HCT116 (cell line): ENCODE measurements around the gene MRPS7.

Experiments
- ATF3 ChIP-seq: IDR thresholded peaks from 2 replicates; pipeline ENCODE4 v1.6.1; 2012
- CTCF ChIP-seq, 3 experiments: fragments of 200-600 bp in 1 of 3; sonication (generic) in 1 of 3; IDR thresholded peaks in 2 of 3; conservative IDR thresholded peaks in 1 of 3; 2 replicates each; pipeline ENCODE4 v1.5.1; 2012 to 2017; ENCODE audit warnings: low read depth in 2 of 3, low read length in 2 of 3, antibody characterized with exemption in 1 of 3, borderline replicate concordance in 1 of 3, control low read depth in 1 of 3, mild to moderate bottlenecking in 1 of 3, mixed read lengths in 1 of 3, mixed run types in 1 of 3, moderate library complexity in 1 of 3; ENCODE audit not compliant: insufficient read depth in 1 of 3
- EZH2 ChIP-seq: fragments of 200-600 bp; sonication (generic); IDR thresholded peaks from 2 replicates; pipeline ENCODE4 v1.6.1; 2017; ENCODE audit warnings: antibody characterized with exemption, mixed run types
- EZH2phosphoT487 ChIP-seq: fragments of 200-600 bp; IDR thresholded peaks from 2 replicates; pipeline ENCODE4 v1.6.1; 2018; ENCODE audit warnings: antibody characterized with exemption, borderline replicate concordance
- FOSL1 ChIP-seq: IDR thresholded peaks from 2 replicates; pipeline ENCODE4 v1.6.1; 2012; ENCODE audit warnings: low read depth
- POLR2A ChIP-seq: IDR thresholded peaks from 2 replicates; pipeline ENCODE4 v1.7.0; 2011; ENCODE audit warnings: borderline replicate concordance; ENCODE audit not compliant: insufficient read depth, insufficient read length; ENCODE audit errors: extremely low read depth
- POLR2AphosphoS5 ChIP-seq: IDR thresholded peaks from 2 replicates; pipeline ENCODE4 v1.6.1; 2011; ENCODE audit warnings: mild to moderate bottlenecking, low read depth, low read length, moderate library complexity
- SIN3A ChIP-seq: IDR thresholded peaks from 2 replicates; pipeline ENCODE4 v1.6.1; 2012; ENCODE audit warnings: low read depth
- SP1 ChIP-seq: IDR thresholded peaks from 2 replicates; pipeline ENCODE4 v1.6.1; 2012; ENCODE audit warnings: low read depth
- SRF ChIP-seq: IDR thresholded peaks from 2 replicates; pipeline ENCODE4 v1.6.1; 2012; ENCODE audit warnings: low read depth
- YY1 ChIP-seq: IDR thresholded peaks from 2 replicates; pipeline ENCODE4 v1.6.1; 2011; ENCODE audit warnings: low read length, low read depth, moderate library complexity, mild to moderate bottlenecking; ENCODE audit not compliant: insufficient replicate concordance; ENCODE audit errors: extremely low read depth
- ZBTB33 ChIP-seq: IDR thresholded peaks from 2 replicates; pipeline ENCODE4 v1.6.1; 2011; ENCODE audit warnings: mild to moderate bottlenecking, low read length, moderate library complexity; ENCODE audit not compliant: insufficient replicate concordance; ENCODE audit errors: extremely low read depth
- ZNF274 ChIP-seq: fragments of 200-500 bp; sonication (Bioruptor generic); IDR thresholded peaks from 2 replicates; pipeline ENCODE4 v1.6.1; 2014; ENCODE audit warnings: mild to moderate bottlenecking, low read depth, low read length, inconsistent platforms
- TF ChIP-seq, protein P1 (sequence below): IDR thresholded peaks from 2 replicates; pipeline ENCODE4 v1.6.1; 2012

DNA sequence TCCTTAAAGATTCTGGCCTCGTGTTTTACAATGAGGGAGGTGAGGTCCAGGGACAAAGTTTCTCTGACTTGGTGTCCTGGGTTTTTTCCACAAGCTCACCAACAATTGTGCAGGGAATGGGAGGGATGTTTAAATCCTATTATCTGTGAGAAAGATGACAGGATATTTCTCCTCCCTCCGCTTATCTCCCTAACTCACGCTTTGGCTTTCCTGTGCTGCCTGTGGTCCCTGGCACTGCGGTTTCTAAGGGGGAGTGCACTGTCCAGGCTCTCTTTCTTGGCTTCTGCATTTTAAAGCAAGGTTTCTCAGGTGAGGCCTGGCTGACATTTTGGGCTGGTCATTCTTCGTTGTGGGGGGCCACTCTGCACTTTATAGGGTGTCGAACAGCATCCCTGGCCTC, 16.7 kb upstream of the MRPS7 start:
- no peak for TF ChIP-seq CTCF (IDR thresholded peaks at IDR 0.05 in 2 of 3, conservative IDR thresholded peaks at IDR 0.05 in 1 of 3; ENCODE audit: borderline replicate concordance in 1 of 3, insufficient read depth in 1 of 3, low read depth in 2 of 3, low read length in 2 of 3)
- no peak for TF ChIP-seq POLR2AphosphoS5
- TF ChIP-seq SP1: no peak
- TF ChIP-seq ZBTB33: no peak
- TF ChIP-seq ZNF274: no peak
- TF ChIP-seq ATF3: no peak
- TF ChIP-seq POLR2A: no peak
- no peak for TF ChIP-seq SIN3A
- TF ChIP-seq EZH2: no peak
- TF ChIP-seq EZH2phosphoT487: no peak
- TF ChIP-seq, protein P1, sequence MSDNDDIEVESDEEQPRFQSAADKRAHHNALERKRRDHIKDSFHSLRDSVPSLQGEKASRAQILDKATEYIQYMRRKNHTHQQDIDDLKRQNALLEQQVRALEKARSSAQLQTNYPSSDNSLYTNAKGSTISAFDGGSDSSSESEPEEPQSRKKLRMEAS: no peak
- no peak for TF ChIP-seq SRF
- no peak for TF ChIP-seq YY1
- TF ChIP-seq FOSL1: no peak
